Stomach (tissue), 9 donors: ENCODE data around the gene CEP57L1. TPM values are rescaled to one million over a fixed set of nuclear protein-coding genes. Genes with fewer than 3 reads are reported as not detected.
A peak's percentile ranks its signal among the peaks of the same experiment; 100 is the strongest.

Experiments used
- DNase-seq, 2 donors: peaks; one replicate each; pipeline versions ENCODE4 v3.0.0 to v3.0.0-alpha.2; 2013 to 2019
- H3K27ac ChIP-seq, 5 donors: fragments of 200-600 bp in 4 of 5; sonication (generic) in 4 of 5; one replicate each; pipeline ENCODE4 v1.5.1; 2013 to 2019; ENCODE audit warnings: mild to moderate bottlenecking in 1 of 5, moderate library complexity in 1 of 5
- H3K27me3 ChIP-seq, 3 donors: fragments of 200-600 bp; sonication (generic); one replicate each; pipeline ENCODE4 v1.5.1; 2017 to 2019; ENCODE audit warnings: mixed run types in 1 of 3
- H3K36me3 ChIP-seq, 4 donors: fragments of 200-600 bp; sonication (generic); 1 replicate in 3 of 4; 2 replicates in 1 of 4; pipeline ENCODE4 v1.5.1; 2016 to 2019
- H3K4me1 ChIP-seq, 4 donors: fragments of 200-600 bp; sonication (generic); one replicate each; pipeline ENCODE4 v1.5.1; 2016 to 2019
- H3K4me3 ChIP-seq, 4 donors: fragments of 200-600 bp; sonication (generic) in 3 of 4; one replicate each; pipeline ENCODE4 v1.5.1; 2016 to 2019; ENCODE audit warnings: mild to moderate bottlenecking in 1 of 4
- H3K9me3 ChIP-seq, 4 donors: fragments of 200-600 bp; sonication (generic); one replicate each; pipeline ENCODE4 v1.5.1; 2016 to 2019
- EP300 ChIP-seq: sonication (generic); formaldehyde crosslinking; IDR thresholded peaks from one replicate; pipeline ENCODE4 v1.6.1; 2017; ENCODE audit warnings: antibody characterized with exemption
- POLR2A ChIP-seq, 4 donors: fragments of 450-650 bp; IDR thresholded peaks; one replicate each; pipeline ENCODE4 v1.6.1; 2016; ENCODE audit warnings: antibody characterized with exemption in 4 of 4, control low read depth in 2 of 4, mild to moderate bottlenecking in 1 of 4, moderate library complexity in 1 of 4
- POLR2AphosphoS5 ChIP-seq, 3 donors: sonication (generic); formaldehyde crosslinking; IDR thresholded peaks; one replicate each; pipeline ENCODE4 v1.6.1; 2016; ENCODE audit warnings: antibody characterized with exemption in 3 of 3
- WGBS, 5 donors: extraction: QIAGEN DNeasy Blood & Tissue Kit in 3 of 5; methylation state at CpG; one replicate each; pipeline versions ENCODE4 v1.1.5 to v1.1.7; 2013 to 2018; 5-methylcytosine and 5-hydroxymethylcytosine counted together
- intact Hi-C: fragments of 100-400 bp; cut with DNase I; formaldehyde crosslinking; loops from one replicate; pipeline ENCODE4 v1.15.1; 2023; ENCODE audit warnings: low total_unique reads
- polyA plus RNA-seq, 3 donors: library from polyadenylated mRNA; stranded (reverse); fragments of 200-250 nt; gene quantifications; one replicate each; pipeline ENCODE4 v1.2.3, GENCODE V29; 2013
- total RNA-seq, 5 donors: library from RNA; depleted of rRNA; stranded (reverse); fragments of >200 nt; gene quantifications; one replicate each; pipeline versions ENCODE4 v1.1.0 to v1.2.3, GENCODE V29; 2014 to 2016
- TF ChIP-seq, protein P1 (sequence below), 7 experiments: fragments of 450-650 bp in 4 of 7; fragments of 200-600 bp in 3 of 7; sonication (generic) in 3 of 7; IDR thresholded peaks; one replicate each; pipeline ENCODE4 v1.5.1; 2016 to 2019; ENCODE audit warnings: antibody characterized with exemption in 7 of 7, control low read depth in 2 of 7, mild to moderate bottlenecking in 1 of 7
- donor health status: healthy with polysubstance abuse.
- donor health status: Bipolar disorder and iron deficiency.
- donor health status: healthy.

Gene CEP57L1
- total and polyA plus RNA-seq, 8 donors, result 4.5 to 63.6 (median 13.8) TPM; not detected in 1

DNA sequence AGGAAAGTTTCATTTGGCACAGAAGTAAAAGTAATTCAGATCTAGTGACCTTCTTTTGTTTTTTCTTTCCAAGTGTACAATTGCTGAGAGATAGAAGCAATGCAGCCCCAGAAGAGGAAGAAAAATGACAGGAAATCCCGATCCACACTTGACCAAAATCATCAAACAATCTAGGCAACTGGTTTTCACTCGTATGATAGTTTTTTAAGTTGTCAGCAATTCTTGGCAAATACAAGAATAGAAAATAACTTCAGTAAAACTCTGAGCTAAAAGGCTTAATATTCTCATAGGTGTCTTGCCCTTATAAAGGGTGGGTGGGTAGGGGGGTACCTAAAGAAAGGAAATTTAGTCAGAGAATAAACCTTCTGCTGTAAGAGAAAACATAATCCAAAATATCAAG is 36.7 kb upstream of the CEP57L1 start:
- intact Hi-C loops, result no loop called here
- H3K27me3 ChIP-seq, result no peaks in the 10 kb centered on the region

GRCh38 chr6:109059153-109059552 is 36.2 kb upstream of the CEP57L1 start:
- Histone ChIP-seq H3K27ac (peak overlapping the region in 4 of 5 donors; percentile 42 to 79 (median 70)), H3K36me3 (no peaks in the 10 kb centered on the region), H3K4me1 (peaks cover 16 to 62% (median 34%) of the 10 kb centered on the region in 4 donors), H3K27me3 (no peaks in the 10 kb centered on the region), H3K9me3 (no peaks in the 10 kb centered on the region), H3K4me3 (peak overlapping the region in 1 of 4 donors; percentile 2)
- TF ChIP-seq EP300 (no peak), POLR2AphosphoS5 (IDR thresholded peaks at IDR 0.05) (peak in 2 of 3 donors; percentile 34 to 57)
- 27 to 43% (median 35%) methylated on average over 3 of the region's 3 CpGs for WGBS, 5 donors
- peak in 1 of 2 donors; percentile 47 for DNase-seq
- intact Hi-C loops, result no loop called here

More for the DNA sequence above, 36.7 kb upstream of the CEP57L1 start:
- H3K36me3 ChIP-seq, result no peaks in the 10 kb centered on the region
- no peaks in the 10 kb centered on the region for H3K9me3 ChIP-seq
- H3K4me1 ChIP-seq, result peaks cover 16 to 63% (median 36%) of the 10 kb centered on the region in 4 donors
- H3K27ac ChIP-seq, result peak overlapping the region in 4 of 5 donors; percentile 42 to 79 (median 70)
- H3K4me3 ChIP-seq, result no peak overlapping the region
- 25 to 51% (median 43%) methylated on average over 2 of the region's 2 CpGs for WGBS, 5 donors
- no peak for TF ChIP-seq POLR2A (IDR thresholded peaks at IDR 0.05)
- no peak for TF ChIP-seq EP300
- TF ChIP-seq, protein P1, sequence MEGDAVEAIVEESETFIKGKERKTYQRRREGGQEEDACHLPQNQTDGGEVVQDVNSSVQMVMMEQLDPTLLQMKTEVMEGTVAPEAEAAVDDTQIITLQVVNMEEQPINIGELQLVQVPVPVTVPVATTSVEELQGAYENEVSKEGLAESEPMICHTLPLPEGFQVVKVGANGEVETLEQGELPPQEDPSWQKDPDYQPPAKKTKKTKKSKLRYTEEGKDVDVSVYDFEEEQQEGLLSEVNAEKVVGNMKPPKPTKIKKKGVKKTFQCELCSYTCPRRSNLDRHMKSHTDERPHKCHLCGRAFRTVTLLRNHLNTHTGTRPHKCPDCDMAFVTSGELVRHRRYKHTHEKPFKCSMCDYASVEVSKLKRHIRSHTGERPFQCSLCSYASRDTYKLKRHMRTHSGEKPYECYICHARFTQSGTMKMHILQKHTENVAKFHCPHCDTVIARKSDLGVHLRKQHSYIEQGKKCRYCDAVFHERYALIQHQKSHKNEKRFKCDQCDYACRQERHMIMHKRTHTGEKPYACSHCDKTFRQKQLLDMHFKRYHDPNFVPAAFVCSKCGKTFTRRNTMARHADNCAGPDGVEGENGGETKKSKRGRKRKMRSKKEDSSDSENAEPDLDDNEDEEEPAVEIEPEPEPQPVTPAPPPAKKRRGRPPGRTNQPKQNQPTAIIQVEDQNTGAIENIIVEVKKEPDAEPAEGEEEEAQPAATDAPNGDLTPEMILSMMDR (IDR thresholded peaks at IDR 0.05), result no peak
- no peak for TF ChIP-seq POLR2AphosphoS5 (IDR thresholded peaks at IDR 0.05)
- no peak for DNase-seq

- DNase-seq, result peak in 1 of 2 donors; percentile 64
- 27 to 36% (median 34%) methylated on average over 4 of the region's 4 CpGs for WGBS, 5 donors
These were observed 35.7 kb upstream of the CEP57L1 start for GRCh38 chr6:109059571-109060021.

GRCh38 chr6:109060571-109060970 is 34.7 kb upstream of the CEP57L1 start:
- Histone ChIP-seq H3K9me3 (no peaks in the 10 kb centered on the region), H3K4me1 (peaks cover 20 to 62% (median 37%) of the 10 kb centered on the region in 4 donors), H3K27ac (peak overlapping the region in 3 of 5 donors; percentile 70 to 79 (median 70)), H3K27me3 (no peaks in the 10 kb centered on the region), H3K4me3 (no peak overlapping the region), H3K36me3 (no peaks in the 10 kb centered on the region)
- no peak for DNase-seq
- 56 to 67% (median 61%) methylated on average over 2 of the region's 2 CpGs for WGBS, 5 donors
- TF ChIP-seq EP300, result no peak
- TF ChIP-seq, protein P1 (IDR thresholded peaks at IDR 0.05), result no peak
- no peak for TF ChIP-seq POLR2A (IDR thresholded peaks at IDR 0.05)
- intact Hi-C loops, result loop anchor here (10.0 kb wide), 1 partner anchor 56 kb away; no protein-coding TSS in a partner anchor

More at GRCh38 chr6:109059571-109060021, 35.7 kb upstream of the CEP57L1 start:
- H3K4me1 ChIP-seq, result peaks cover 16 to 62% (median 35%) of the 10 kb centered on the region in 4 donors
- intact Hi-C loops, result loop anchor here (10.0 kb wide), 1 partner anchor 55 kb away; no protein-coding TSS in a partner anchor
- H3K27ac ChIP-seq, result peak overlapping the region in 4 of 5 donors; percentile 42 to 79 (median 70)
- H3K9me3 ChIP-seq, result no peaks in the 10 kb centered on the region
- peak overlapping the region in 1 of 4 donors; percentile 2 for H3K4me3 ChIP-seq
- no peaks in the 10 kb centered on the region for H3K36me3 ChIP-seq
- TF ChIP-seq EP300, result no peak
- no peak for TF ChIP-seq POLR2A (IDR thresholded peaks at IDR 0.05)
- peak in 1 of 3 donors; percentile 6 for TF ChIP-seq POLR2AphosphoS5 (IDR thresholded peaks at IDR 0.05)
- TF ChIP-seq, protein P1 (IDR thresholded peaks at IDR 0.05), result peak in 4 of 7 experiments; percentile 6 to 41 (median 15)
- H3K27me3 ChIP-seq, result no peaks in the 10 kb centered on the region

DNA sequence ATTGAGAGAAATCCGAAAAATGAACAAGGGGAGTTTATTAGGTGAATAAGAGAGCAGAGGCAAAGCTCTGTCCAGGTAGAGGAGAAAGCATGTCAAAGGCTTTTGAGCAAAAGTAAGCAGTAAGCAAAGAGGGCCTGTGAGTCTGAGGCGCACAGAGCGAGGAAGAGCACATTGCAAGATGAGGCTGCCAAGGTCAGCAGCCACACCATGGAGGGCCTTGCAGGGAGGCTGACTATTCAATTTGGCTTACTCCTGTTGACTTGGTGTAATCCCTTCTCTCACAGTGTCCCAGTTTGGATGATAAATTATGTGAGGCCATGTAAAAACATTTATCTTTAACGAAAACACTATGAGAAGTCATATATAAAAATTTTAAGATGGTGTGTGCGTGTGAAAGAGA is 33.1 kb upstream of the CEP57L1 start:
- no peak for TF ChIP-seq POLR2AphosphoS5 (IDR thresholded peaks at IDR 0.05)
- TF ChIP-seq POLR2A (IDR thresholded peaks at IDR 0.05), result no peak
- TF ChIP-seq, protein P1 (IDR thresholded peaks at IDR 0.05), result no peak
- WGBS, 5 donors, result 73 to 91% (median 85%) methylated on average over 5 of the region's 5 CpGs
- H3K27me3 ChIP-seq, result no peaks in the 10 kb centered on the region
- no peak for DNase-seq
- intact Hi-C loops, result loop anchor here (10.0 kb wide), 1 partner anchor 57 kb away; no protein-coding TSS in a partner anchor
- H3K36me3 ChIP-seq, result no peaks in the 10 kb centered on the region
- H3K9me3 ChIP-seq, result no peaks in the 10 kb centered on the region
- H3K4me1 ChIP-seq, result peaks cover 20 to 68% (median 35%) of the 10 kb centered on the region in 4 donors
- peak overlapping the region; percentile 1 to 66 (median 51) for H3K27ac ChIP-seq
- H3K4me3 ChIP-seq, result no peak overlapping the region
